ENCODE measurements around the gene PRDM2.

The PRDM2 gene

DNA sequence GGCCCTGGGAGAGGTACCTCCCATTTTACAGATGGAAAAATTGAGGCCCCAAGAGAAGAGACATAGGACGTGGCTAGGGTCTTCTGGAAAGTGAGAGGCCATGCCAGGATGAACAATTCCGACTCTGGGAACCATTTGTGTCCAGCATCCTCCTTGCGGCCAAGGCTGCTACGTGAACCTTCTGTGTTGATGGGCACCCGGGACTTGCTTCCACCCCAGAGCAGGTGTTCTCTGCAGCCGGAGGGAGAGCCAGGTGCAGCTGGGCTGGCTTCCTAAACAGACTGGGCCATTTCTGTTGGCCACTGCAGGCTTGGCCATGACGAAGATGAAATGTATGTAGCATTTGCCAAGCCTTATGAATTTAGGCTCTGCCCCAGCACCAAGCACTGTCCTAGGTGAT lies 118.9 kb downstream of the PRDM2 start:
- DNase-seq = no peak

DNA sequence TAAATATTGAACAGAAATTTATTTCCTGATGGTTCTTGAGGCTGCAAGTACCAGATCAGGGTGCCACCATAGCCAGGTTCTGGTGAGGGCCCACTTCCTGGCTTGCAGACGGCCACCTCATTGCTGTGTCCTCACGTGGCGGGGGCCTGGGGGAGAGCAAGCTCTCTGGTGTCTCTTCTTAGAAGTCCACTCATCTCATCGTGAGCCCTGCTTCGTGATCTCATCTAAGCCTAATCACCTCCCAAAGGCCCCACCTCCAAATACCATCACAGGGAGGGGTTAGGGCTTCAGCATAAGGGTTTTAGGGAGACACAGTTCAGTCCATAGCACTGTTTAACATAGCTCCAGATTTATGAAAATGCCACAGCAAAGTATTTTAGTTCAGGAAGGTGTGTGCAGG lies 119.7 kb downstream of the PRDM2 start:
- no peak for DNase-seq

DNA sequence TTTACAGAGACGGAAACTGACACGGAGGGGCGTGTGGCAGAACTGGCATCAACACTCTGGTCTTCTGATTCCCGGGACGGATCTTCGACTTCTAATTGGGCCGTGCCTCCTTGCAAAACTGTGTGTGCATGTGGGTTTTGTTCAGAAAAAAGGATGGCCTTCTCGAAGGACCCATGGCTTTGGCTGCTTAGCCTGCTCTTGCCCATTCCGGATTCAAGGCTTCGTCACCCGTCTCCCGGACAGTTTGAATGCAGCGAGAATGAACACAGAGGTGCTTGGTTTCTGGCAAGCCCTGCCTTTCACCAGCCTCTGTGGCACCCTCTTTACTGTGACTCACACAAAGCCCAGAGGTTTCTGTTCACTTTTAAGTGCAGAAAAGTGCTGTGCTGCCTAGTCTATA lies 120.1 kb downstream of the PRDM2 start:
- no peak for DNase-seq

DNA sequence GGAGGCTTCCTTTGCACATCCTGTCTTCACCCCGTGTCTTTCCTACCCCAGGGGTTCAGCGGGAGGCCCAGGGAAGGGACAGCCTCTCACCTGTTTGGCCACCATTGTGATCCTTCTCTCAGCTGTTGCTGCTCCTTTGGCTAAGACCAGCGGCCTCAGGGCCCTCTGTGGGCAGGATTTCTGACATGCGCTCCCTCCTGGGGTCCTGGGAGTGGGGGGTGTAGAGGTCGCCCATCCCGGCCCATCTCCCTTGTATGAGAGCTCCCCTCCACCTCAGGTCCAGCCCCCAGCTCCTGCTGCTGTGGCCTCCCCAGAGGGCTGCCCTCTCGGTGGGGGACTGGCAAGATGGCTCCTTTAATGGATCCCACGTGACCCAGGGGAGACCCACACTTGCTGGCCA lies 120.5 kb downstream of the PRDM2 start:
- no peak for DNase-seq

DNA sequence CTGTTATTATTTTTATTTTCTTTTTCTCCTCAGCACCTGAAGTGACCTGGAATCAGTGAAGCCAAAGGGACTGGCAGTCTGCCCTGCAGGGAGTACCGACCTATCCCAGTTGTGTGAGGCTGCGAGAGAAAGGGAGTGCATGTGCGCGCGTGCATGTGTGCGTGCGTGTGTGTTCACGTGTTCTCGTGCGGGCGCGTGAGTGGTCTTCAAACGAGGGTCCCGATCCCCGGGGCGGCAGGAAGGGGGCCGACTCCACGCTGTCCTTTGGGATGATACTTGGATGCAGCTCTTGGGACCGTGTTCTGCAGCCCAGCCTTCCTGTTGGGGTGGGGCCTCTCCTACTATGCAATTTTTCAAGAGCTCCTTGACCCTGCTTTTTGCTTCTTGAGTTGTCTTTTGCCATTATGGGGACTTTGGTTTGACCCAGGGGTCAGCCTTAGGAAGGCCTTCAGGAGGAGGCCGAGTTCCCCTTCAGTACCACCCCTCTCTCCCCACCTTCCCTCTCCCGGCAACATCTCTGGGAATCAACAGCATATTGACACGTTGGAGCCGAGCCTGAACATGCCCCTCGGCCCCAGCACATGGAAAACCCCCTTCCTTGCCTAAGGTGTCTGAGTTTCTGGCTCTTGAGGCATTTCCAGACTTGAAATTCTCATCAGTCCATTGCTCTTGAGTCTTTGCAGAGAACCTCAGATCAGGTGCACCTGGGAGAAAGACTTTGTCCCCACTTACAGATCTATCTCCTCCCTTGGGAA lies 123.3 kb downstream of the PRDM2 start:
- no peak for DNase-seq

DNA sequence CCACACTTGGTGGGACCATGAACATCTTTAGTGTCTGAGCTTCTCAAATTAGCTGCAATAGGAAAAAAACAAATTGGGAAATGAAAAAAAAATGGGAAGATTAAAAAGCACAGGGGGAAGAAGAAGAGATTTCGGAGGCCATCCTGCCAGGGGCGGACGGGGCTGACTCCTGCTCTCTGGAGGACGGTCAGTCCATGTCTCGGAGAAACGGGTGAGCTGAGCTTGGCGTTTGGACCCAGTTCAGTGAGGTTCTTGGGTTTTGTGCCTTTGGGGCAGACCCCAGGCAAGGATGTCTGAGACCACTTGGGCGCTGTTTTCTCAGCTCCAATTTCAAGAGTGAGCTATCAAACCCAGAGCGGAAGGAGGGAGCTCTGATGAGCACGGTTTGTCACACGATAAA lies 123.9 kb downstream of the PRDM2 start:
- DNase-seq = no peak

DNA sequence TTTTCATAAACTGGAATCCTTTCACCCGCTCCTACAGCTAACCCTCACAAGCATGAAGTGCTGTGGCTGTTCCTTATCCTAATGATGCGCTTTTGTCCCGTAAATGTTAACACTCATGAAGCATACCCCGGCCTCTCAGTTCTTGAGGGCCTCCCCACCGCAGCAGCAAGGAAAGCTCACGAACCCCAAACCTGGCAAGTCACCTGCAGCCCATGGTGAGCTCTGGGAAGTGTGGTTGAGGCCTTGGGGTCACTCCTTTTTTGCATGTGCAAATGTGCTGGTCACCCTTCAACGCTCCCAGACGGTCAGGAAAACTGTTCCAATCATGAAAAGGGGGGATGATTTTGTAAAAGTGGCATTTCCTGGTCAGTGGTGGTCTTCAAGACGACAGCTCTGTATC lies 124.6 kb downstream of the PRDM2 start:
- no peak for DNase-seq

DNA sequence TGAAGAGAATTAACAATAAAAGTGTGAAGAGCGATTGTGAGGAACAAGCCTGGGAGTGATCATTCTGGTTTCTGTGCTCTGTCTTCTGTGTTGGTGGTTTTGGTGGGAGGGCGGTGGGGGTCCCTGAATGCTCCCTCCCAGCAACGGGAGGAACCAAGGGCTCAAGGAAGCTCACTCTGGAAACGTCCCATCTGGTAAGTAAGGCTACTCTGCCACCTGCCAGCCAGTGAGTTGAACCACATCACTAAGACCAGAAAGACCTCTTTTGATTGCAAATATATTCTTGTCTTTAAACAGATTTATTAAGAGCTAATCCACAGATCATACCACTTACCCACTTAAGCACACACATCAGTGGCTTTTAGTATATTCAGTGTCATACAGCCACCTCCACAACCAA lies 125.0 kb downstream of the PRDM2 start:
- DNase-seq = no peak

DNA sequence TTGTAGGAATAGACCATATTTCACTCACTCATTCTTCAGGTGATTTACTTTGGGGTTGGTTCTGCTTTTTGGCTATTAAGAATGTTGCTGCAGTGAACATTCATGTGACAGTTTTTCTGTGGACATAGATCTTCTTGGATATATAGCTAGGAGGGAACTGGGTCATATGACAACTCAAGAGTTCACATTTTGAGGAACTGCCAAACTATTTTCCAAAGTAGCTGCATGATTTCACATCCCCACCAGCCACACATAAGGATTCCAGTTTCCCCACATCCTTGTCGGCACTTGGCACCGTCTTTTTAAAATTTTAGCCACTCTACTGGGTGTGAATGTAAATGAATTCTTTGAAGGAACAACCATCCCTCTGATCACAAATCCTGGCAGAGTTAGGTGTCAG lies 126.0 kb downstream of the PRDM2 start:
- no peak for DNase-seq

DNA sequence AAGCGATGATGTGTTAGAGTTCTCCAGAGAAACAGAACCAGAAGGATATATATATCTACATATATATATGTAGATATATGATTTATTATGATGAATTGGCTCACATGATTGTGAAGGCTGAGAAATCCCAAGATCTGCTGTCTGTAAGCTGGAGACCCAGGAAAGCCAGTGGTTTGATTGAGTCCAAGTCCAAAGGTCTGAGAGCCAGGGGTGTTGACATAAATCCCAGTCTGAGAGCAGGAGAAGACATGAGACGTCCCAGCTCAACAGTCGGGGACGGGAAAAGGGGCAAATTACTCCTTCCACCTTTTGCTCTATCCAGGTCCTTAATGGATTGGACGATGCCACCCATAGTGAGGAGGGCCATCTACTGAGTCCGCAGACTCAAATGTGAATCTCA lies 126.6 kb downstream of the PRDM2 start:
- no peak for DNase-seq

DNA sequence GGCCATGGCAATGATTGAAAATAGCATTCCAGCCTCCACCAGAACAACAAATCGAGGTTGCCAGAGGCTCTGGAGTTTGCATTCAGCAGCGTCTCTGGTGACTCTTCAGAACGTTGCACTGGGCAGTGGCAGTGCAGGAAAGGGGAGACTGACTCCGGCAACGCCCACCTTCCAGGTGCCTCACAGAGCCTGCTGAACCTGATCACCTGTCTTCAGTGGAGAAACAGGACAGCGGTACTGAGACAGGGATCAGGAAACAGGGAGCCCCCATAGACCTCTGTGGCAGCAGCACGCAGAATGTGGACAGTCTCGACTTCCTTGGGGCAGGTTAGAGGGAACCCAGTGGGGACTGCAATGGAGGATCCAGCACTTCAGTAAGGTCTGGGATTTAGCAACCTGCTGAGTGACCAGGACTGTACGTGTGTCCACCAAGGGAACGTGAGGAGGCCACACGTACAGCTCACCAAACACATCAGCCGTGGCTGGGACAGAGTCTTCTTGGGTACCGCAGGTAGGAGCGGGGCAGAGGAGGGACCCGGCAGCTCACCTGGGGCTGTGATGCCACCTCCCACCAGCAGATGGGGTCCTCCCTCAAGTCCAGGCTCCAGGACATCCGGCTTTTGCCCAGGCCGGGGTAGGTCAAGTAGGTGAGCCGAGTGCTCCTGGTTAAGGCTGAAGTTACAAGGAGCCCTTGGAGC lies 128.6 kb downstream of the PRDM2 start:
- DNase-seq = no peak

DNA sequence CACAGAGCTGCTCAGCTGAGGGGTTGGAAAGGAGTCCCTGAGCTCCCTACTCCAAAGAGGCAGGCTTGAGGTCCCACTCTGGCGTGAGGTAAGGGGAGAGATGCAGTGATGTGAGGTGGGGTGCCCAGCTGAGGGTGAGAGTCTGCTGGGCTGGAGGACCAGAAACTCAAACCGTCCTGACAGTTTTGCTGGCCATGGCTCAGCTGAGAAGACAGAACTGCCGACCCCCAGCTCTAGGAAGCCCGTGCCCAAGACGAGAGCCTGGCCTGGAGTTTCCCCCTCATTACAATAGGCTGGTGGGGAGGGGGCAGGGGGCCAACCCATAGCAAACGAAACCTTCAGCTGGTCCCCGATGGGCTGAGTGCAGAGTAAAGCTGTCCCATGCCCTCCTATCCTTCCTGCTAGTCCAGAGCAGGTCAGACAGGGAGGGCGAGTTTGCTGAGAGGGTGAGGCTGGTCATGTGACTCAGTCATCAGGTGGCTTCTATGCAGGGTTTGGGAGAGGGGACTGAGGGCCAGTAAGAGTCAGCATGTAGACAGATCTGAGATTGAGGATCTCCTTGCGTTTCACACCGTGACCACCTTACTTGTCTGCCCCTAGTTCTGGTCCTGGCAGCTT lies 129.3 kb downstream of the PRDM2 start:
- DNase-seq = no peak

DNA sequence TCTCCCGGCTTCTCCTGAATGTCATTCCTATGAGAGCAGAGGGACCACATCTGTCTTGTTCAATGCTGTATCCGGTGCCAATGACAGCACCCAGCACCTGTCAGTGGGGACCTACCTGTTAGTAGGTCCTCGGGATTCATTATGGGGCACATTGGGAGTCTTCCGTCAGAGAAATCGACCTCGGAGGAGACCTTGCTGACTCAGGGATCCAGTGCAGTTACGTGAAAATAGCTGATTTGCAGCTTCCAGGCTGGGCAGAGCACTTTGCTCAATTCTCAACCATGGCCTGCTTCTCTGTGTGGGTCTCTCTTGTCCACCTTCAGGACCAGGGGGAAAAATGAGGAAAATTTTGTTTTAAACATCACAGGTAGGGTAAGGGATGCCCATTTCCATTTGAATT lies 130.2 kb downstream of the PRDM2 start:
- no peak for DNase-seq

DNA sequence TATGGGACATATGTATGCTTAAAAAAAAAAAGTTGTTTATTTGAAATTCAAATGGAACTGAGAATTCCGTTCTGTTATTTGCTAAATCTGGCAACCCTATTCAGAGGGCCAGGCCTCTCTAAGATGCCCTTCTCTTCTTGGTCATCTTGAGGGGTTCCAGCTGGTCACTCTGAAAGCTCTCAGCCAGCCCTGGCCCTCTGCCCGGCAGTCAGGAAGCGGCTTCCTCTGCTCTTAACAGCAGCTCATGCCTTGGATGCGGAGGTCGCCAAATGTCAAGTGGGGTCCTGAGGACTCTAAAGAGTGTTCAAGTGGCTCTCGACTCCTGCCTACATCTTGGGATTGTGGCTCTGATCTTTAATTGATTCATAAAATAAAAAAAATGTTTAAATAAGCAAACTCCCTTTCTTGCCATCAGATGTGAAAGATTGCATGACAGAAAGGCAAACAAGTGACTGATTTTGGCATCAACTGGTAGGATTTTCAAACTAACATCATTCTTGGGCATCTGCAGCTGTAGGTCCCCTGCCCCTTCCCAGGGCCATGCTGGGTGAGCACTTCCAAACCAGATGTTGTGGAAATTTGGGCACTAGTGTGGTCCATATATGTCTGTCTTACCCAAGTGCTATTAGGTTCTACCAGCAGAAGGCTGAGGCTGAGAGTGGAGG lies 130.8 kb downstream of the PRDM2 start:
- DNase-seq = no peak

DNA sequence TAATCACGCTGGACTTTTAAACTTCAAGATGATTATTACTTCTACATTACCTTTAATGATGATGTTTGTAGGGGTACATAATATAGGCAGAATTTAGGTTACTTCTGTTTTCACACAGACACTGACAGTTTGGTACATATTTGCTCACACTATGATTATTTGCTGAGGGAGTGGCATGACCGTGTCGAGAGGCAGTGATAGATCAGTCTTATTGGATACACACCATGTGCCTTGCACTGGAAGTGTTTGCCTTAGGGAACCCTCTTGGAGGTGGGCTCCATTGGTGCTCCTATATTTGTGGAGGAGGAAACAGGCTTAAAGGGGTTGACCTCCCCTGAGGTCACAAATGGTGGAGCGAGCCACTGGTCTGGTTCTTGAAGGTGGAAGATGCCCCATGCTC lies 132.1 kb downstream of the PRDM2 start:
- DNase-seq = no peak

DNA sequence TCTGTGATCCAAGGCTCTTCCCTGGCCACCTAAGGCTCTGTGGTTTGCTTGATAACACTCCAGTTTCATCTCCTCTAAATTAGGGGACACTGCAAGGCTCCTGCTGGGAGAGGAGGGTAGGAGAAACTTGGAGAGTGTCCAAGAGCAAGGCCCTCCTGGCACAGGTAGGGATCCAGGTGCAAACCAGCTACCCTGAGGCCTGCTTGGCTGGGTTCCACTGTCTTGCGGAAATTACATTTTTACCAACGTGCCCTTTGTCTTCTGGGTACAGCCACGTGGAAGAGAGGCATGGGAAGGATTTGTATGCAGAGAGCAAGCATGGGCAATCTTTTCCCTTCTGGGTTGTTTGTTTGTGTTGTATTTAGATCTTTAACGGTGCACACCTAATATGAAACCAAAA lies 132.5 kb downstream of the PRDM2 start:
- DNase-seq = no peak

DNA sequence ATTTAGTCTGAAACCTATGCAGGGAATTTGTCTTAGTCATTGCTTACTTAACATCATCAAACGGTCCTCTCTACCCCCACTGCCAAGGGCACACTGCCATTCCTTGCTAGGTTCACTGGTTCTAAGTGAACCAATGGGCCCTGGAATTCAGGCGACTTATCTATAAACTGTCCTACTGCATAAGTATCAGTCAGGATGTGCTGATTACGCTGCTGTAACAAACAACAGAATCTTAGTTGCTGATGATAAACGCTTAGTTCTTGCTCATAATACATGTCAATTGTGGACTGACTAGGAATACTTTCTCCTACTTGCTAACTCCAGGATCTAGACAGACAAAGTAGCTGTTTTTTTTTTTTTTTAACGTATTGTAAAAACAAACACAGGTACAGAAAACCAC lies 136.1 kb downstream of the PRDM2 start:
- DNase-seq = no peak

DNA sequence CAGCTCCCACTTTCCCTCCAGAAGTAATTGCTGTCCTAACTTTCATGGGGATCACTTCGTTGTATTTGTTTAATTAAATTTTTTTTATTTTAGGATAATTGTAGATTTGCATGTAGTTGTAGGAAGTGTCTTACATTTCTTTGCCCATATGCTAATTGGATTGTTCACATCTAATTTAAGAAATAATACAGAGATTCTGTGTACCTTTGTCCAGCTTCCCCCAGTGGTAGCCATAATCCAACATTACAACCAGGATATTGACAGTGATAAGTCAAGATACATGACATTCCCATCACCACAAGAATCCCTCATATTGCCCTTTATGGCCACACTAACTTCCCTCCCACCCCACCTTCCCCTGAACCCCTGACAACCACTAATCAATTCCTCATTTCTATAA lies 136.6 kb downstream of the PRDM2 start:
- DNase-seq = no peak

DNA sequence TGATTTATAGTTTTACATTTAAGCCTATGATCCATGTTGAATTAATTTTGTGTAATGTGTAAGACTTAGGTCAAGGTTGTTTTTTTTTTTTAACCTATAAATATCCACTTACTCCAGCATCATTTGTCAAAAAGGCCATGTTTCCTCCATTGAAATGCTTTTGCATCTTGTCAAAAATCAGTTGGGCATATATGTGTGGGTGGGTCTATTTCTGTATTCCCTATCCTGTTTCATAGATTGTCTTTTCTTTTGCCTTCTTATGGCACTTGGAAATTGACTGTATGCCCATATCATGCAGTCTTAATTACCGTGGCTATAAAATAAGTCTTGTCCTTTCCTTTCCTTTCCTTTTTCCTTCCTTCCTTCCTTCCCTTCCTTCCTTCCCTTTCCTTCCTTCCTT lies 138.2 kb downstream of the PRDM2 start:
- DNase-seq = no peak

DNA sequence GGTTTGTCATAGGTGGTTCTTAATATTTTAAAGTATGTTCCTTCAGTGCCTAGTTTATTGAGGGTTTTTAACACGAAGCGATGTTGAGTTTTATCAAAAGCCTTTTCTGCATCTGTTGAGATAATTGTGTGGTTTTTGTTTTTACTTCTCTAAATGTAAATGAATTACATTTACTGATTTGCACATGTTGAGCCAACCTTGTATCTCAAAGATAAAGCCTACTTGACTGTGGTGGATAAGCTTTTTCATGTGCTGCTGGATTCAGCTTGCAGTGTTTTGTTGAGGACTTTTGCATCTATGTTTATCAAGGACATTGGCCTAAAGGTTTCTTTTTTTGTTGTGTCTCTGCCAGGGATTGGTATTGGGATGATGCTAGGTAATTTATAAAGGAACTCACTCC lies 142.5 kb downstream of the PRDM2 start:
- DNase-seq = no peak

DNA sequence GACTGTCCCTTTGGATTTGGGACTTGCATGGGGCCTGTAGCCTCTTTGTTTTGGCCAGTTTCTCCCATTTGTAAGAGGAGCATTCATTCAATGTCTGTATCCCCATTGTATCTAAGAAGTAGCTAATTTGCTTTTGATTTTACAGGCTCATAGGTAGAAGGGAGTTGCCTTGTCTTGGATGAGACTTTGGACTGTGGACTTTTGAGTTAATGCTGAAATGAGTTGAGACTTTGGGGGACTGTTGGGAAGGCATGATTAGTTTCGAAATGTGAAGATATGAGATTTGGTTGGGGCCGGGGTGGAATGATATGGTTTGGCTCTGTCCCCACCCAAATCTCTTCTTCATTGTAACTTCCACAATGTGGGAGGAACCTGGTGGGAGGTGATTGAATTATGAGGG lies 151.7 kb downstream of the PRDM2 start:
- DNase-seq = no peak

DNA sequence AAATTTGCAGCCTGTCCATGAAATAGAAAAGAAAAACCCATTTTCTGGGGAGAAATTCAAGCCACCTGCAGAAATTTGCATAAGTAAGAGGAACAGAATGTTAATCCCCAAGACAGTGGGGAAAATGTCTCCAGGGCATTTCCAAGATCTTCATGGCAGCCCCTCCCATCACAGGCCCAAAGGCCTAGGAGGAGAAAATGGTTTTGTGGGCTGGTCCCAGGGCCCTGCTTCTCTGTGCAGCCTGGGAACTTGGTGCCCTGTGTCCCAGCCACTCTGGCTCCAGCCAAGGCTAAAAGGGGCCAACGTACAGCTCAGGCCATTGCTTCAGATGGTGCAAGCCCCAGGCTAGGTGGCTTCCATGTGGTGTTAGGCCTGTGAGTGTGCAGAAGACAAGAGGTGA lies 155.6 kb downstream of the PRDM2 start:
- DNase-seq = no peak

DNA sequence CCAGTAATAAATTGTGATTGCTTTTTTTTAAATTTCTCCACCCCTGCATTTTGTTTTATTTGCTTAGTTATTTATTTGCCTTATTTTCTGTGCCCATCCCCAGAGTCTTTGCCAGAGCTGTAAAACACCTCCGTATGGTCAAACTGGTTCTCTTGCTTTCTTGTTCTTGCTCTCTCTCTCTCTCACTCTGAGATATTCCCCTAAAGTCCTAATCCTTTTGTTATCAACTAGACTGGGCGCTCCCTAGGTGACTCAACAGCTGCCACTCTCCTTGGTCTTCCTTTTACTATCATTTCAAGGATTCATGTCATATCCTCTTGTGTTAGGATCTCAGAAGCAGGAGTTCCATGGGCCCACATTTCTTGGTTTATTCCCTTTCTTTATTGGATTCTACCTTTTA lies 160.0 kb downstream of the PRDM2 start:
- no peak for DNase-seq

DNA sequence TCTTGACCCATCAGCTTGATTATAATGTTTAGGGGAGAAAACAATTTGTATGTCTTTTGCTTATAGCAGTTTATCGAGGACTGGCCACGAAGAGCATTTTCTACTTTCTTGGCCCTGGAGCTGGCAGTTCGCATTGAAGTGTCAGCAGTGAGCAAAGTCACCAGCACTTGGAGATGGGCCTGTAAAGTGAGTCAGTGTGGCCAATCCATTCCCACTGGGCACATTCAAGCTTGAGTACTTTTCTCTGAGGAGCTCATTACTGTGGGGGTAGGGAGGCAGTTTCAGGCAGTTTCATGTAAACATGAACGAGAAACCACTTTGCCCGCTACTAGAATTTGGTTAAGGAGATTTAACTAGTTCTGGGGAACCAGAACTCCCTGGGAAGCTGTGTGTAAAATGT lies 164.8 kb downstream of the PRDM2 start:
- no peak for DNase-seq
